CD8-positive, alpha-beta memory T cell (primary cell): Measurements from ENCODE around the gene DPH7. TPM values are rescaled to one million over a fixed set of nuclear protein-coding genes. Genes with fewer than 3 reads are reported as not detected.
"Not testable (repeated sequence)": the region's sequence is repeated elsewhere in the genome, so short reads cannot be mapped to it uniquely, and the experiment has no call there.

Experiments
- CTCF ChIA-PET: fragments of 350-600 bp; sonication (Branson Sonifier 250); formaldehyde crosslinking; loops from one replicate; lab custom pipeline; 2021; ENCODE audit warnings: antibody characterized with exemption; lab: Charles Lee
- POLR2A ChIA-PET: fragments of 350-600 bp; sonication (Branson Sonifier 250); formaldehyde crosslinking; loops from one replicate; lab custom pipeline; 2021; ENCODE audit warnings: antibody characterized with exemption; lab: Charles Lee
- DNase-seq, 5 donors: peaks; one replicate each; pipeline versions ENCODE4 v3.0.0 to v3.0.0-alpha.2; 2020 to 2022; ENCODE audit warnings: mixed read lengths in 1 of 5
- H3K27ac ChIP-seq: one replicate; pipeline ENCODE4 v1.7.0; 2013; ENCODE audit warnings: low read depth, mild to moderate bottlenecking, low read length, moderate library complexity
- H3K27me3 ChIP-seq: 2 replicates; pipeline ENCODE4 v1.7.0; 2013; ENCODE audit warnings: low read length, mild to moderate bottlenecking; ENCODE audit not compliant: insufficient read depth, poor library complexity, severe bottlenecking
- H3K36me3 ChIP-seq: 2 replicates; pipeline ENCODE4 v1.7.0; 2013; ENCODE audit warnings: mild to moderate bottlenecking, low read length, moderate library complexity; ENCODE audit not compliant: insufficient read depth
- H3K4me1 ChIP-seq: 2 replicates; pipeline ENCODE4 v1.7.0; 2013; ENCODE audit warnings: mild to moderate bottlenecking, low read length, moderate library complexity; ENCODE audit not compliant: insufficient read depth
- H3K4me3 ChIP-seq: 2 replicates; pipeline ENCODE4 v1.7.0; 2013; ENCODE audit warnings: mild to moderate bottlenecking, low read length
- H3K9me3 ChIP-seq: 2 replicates; pipeline ENCODE4 v1.7.0; 2013; ENCODE audit warnings: mild to moderate bottlenecking, low read length
- H3K27ac Mint-ChIP-seq, 8 donors: one replicate each; pipeline ENCODE4 v1.8.0; 2020 to 2021; ENCODE audit warnings: mixed read lengths in 8 of 8, mild to moderate bottlenecking in 6 of 8, inconsistent platforms in 3 of 8, moderate library complexity in 3 of 8
- H3K27me3 Mint-ChIP-seq, 2 donors: one replicate each; pipeline ENCODE4 v1.8.0; 2020 to 2021; ENCODE audit warnings: mixed read lengths in 2 of 2, mild to moderate bottlenecking in 1 of 2, moderate library complexity in 1 of 2
- H3K36me3 Mint-ChIP-seq, 3 donors: one replicate each; pipeline ENCODE4 v1.8.0; 2020 to 2021; ENCODE audit warnings: mixed read lengths in 3 of 3, inconsistent platforms in 1 of 3, mild to moderate bottlenecking in 1 of 3
- H3K4me1 Mint-ChIP-seq, 3 donors: one replicate each; pipeline ENCODE4 v1.8.0; 2020 to 2021; ENCODE audit warnings: mixed read lengths in 3 of 3, inconsistent platforms in 1 of 3, mild to moderate bottlenecking in 1 of 3
- H3K4me3 Mint-ChIP-seq, 7 donors: one replicate each; pipeline ENCODE4 v1.8.0; 2020 to 2021; ENCODE audit warnings: mixed read lengths in 7 of 7, mild to moderate bottlenecking in 6 of 7, moderate library complexity in 4 of 7, inconsistent platforms in 2 of 7
- H3K9me3 Mint-ChIP-seq, 5 donors: one replicate each; pipeline ENCODE4 v1.8.0; 2020 to 2022; ENCODE audit warnings: mixed read lengths in 5 of 5, mild to moderate bottlenecking in 3 of 5, moderate library complexity in 2 of 5, inconsistent platforms in 1 of 5
- polyA plus RNA-seq: library from polyadenylated mRNA; unstranded; fragments of 300-500 nt; fragmentation: Illumina TruSeq; gene quantifications from one replicate; pipeline ENCODE4 v1.2.3, GENCODE V29; 2021
- total RNA-seq, 2 experiments: library from RNA; stranded (reverse); gene quantifications; one replicate each; pipeline ENCODE4 v1.2.3, GENCODE V29; 2021

Gene DPH7
- total and polyA plus RNA-seq, 3 experiments from 2014 or later = 31.3 to 38.2 (median 37.3) TPM

GRCh38 chr9:137605121-137606004, 26.6 kb upstream of the DPH7 start, which contains the start of gene ARRDC1:
ARRDC1 (plus strand) TSS chr9:137605686; CDS start chr9:137605718, 32 bp downstream.
- Histone ChIP-seq H3K27me3 (no peaks in the 10 kb centered on the region), H3K9me3 (no peaks in the 10 kb centered on the region), H3K4me1 (peaks cover 14% of the 10 kb centered on the region), H3K27ac (peak within 1 kb of the TSS; percentile 67), H3K36me3 (no peaks in the 10 kb centered on the region), H3K4me3 (peak within 1 kb of the TSS; percentile 56)
- CTCF ChIA-PET = interaction anchor here (2.7 kb wide), 1 partner anchor 27 kb away, joined by 13 read pairs; the partner anchor contains the start of gene DPH7
- POLR2A ChIA-PET = interaction anchor here (0.6 to 1.4 kb wide), 5 partner anchors 13 to 572 kb away, joined by 3 to 10 read pairs (median 5); partner anchors contain the start of genes EHMT1 and ZMYND19
- DNase-seq = peak; percentile 86 to 97 (median 91)
- peaks cover 14 to 31% (median 17%) of the 10 kb centered on the region in 3 donors for H3K4me1 Mint-ChIP-seq
- no peaks in the 10 kb centered on the region for H3K27me3 Mint-ChIP-seq
- peak within 1 kb of the TSS in 2 of 8 donors; percentile 60 to 75 for H3K27ac Mint-ChIP-seq
- peak within 1 kb of the TSS; percentile 37 to 91 (median 80) for H3K4me3 Mint-ChIP-seq
- H3K9me3 Mint-ChIP-seq = no peaks in the 10 kb centered on the region
- H3K36me3 Mint-ChIP-seq = peaks cover 0 to 3% (median 0%) of the 10 kb centered on the region in 3 donors

- H3K4me1 Mint-ChIP-seq = peaks cover 14 to 30% (median 17%) of the 10 kb centered on the region in 3 donors
- H3K4me3 Mint-ChIP-seq = peak overlapping the region; percentile 37 to 78 (median 59)
- H3K27ac ChIP-seq = no peak overlapping the region
- peaks cover 14% of the 10 kb centered on the region for H3K4me1 ChIP-seq
- POLR2A ChIA-PET = interaction anchor here (1.2 to 1.4 kb wide), 3 partner anchors 14 to 25 kb away, joined by 5 to 10 read pairs (median 8); partner anchors contain the start of genes EHMT1 and ZMYND19
- H3K36me3 ChIP-seq = no peaks in the 10 kb centered on the region
- CTCF ChIA-PET = interaction anchor here (2.7 kb wide), 1 partner anchor 26 kb away, joined by 13 read pairs; the partner anchor contains the start of gene DPH7
- no peaks in the 10 kb centered on the region for H3K27me3 ChIP-seq
- H3K9me3 ChIP-seq = no peaks in the 10 kb centered on the region
- no peaks in the 10 kb centered on the region for H3K9me3 Mint-ChIP-seq
- peaks cover 0 to 3% (median 0%) of the 10 kb centered on the region in 3 donors for H3K36me3 Mint-ChIP-seq
- H3K27me3 Mint-ChIP-seq = no peaks in the 10 kb centered on the region
- DNase-seq = peak in 1 of 5 donors; percentile 56
- peak overlapping the region in 1 of 8 donors; percentile 30 for H3K27ac Mint-ChIP-seq
- no peak overlapping the region for H3K4me3 ChIP-seq
Observed at GRCh38 chr9:137604345-137605086, 25.8 kb upstream of the DPH7 start.

- Histone ChIP-seq H3K4me1 (peaks cover 14% of the 10 kb centered on the region), H3K36me3 (no peaks in the 10 kb centered on the region), H3K27ac (no peak overlapping the region), H3K27me3 (no peaks in the 10 kb centered on the region), H3K4me3 (no peak overlapping the region), H3K9me3 (no peaks in the 10 kb centered on the region)
- CTCF ChIA-PET = interaction anchor here (2.7 kb wide), 1 partner anchor 25 kb away, joined by 13 read pairs; the partner anchor contains the start of gene DPH7
- no peaks in the 10 kb centered on the region for H3K27me3 Mint-ChIP-seq
- H3K4me1 Mint-ChIP-seq = peaks cover 14 to 27% (median 17%) of the 10 kb centered on the region in 3 donors
- peaks cover 0 to 3% (median 0%) of the 10 kb centered on the region in 3 donors for H3K36me3 Mint-ChIP-seq
- POLR2A ChIA-PET = no interaction called here
- no peaks in the 10 kb centered on the region for H3K9me3 Mint-ChIP-seq
- no peak for DNase-seq
- peak overlapping the region in 2 of 8 donors; percentile 30 to 95 for H3K27ac Mint-ChIP-seq
- peak overlapping the region in 6 of 7 donors; percentile 29 to 74 (median 58) for H3K4me3 Mint-ChIP-seq
Observed at GRCh38 chr9:137603879-137604278, 25.2 kb upstream of the DPH7 start.

GRCh38 chr9:137602661-137603060, 23.9 kb upstream of the DPH7 start:
- POLR2A ChIA-PET = interaction anchor here (1.4 kb wide), 1 partner anchor 12 kb away, joined by 4 read pairs; the partner anchor contains the start of gene ZMYND19
- Mint-ChIP-seq H3K4me3 (peak overlapping the region in 3 of 7 donors; percentile 6 to 61 (median 36)), H3K27me3 (no peaks in the 10 kb centered on the region), H3K27ac (peak overlapping the region in 4 of 8 donors; percentile 1 to 51 (median 30)), H3K36me3 (no peaks in the 10 kb centered on the region), H3K4me1 (peaks cover 13 to 21% (median 16%) of the 10 kb centered on the region in 3 donors), H3K9me3 (no peaks in the 10 kb centered on the region)
- no peak overlapping the region for H3K27ac ChIP-seq
- peaks cover 14% of the 10 kb centered on the region for H3K4me1 ChIP-seq
- H3K27me3 ChIP-seq = no peaks in the 10 kb centered on the region
- no peak overlapping the region for H3K4me3 ChIP-seq
- H3K36me3 ChIP-seq = no peaks in the 10 kb centered on the region
- CTCF ChIA-PET = interaction anchor here (1.1 kb wide), 1 partner anchor 14 kb away, joined by 3 read pairs; no protein-coding TSS in a partner anchor
- no peak for DNase-seq
- H3K9me3 ChIP-seq = no peaks in the 10 kb centered on the region

- Histone ChIP-seq H3K27ac (no peak overlapping the region), H3K4me3 (no peak overlapping the region), H3K9me3 (no peaks in the 10 kb centered on the region), H3K36me3 (no peaks in the 10 kb centered on the region), H3K27me3 (no peaks in the 10 kb centered on the region), H3K4me1 (no peaks in the 10 kb centered on the region)
- Mint-ChIP-seq H3K27me3 (no peaks in the 10 kb centered on the region), H3K36me3 (no peaks in the 10 kb centered on the region), H3K27ac (peak overlapping the region in 1 of 8 donors; percentile 66), H3K9me3 (no peaks in the 10 kb centered on the region), H3K4me1 (peaks cover 0 to 8% (median 3%) of the 10 kb centered on the region in 3 donors), H3K4me3 (no peak overlapping the region)
- ChIA-PET POLR2A (no interaction called here), CTCF (no interaction called here)
- no peak for DNase-seq
Observed at GRCh38 chr9:137598943-137599342, 20.2 kb upstream of the DPH7 start.

- H3K27ac Mint-ChIP-seq, H3K4me3 ChIP-seq, H3K36me3 ChIP-seq, CTCF ChIA-PET, H3K27me3 ChIP-seq, H3K4me3 Mint-ChIP-seq, H3K9me3 Mint-ChIP-seq, H3K27ac ChIP-seq, H3K9me3 ChIP-seq, H3K4me1 ChIP-seq, H3K27me3 Mint-ChIP-seq, H3K36me3 Mint-ChIP-seq, H3K4me1 Mint-ChIP-seq, DNase-seq: not testable (repeated sequence)
- POLR2A ChIA-PET = interaction anchor here (0.6 kb wide), 1 partner anchor 19 kb away, joined by 3 read pairs; no protein-coding TSS in a partner anchor
Observed at GRCh38 chr9:137596577-137596976, 17.9 kb upstream of the DPH7 start.

- CTCF ChIA-PET = interaction anchor here (1.4 kb wide), 1 partner anchor 14 kb away, joined by 8 read pairs; the partner anchor contains the start of gene DPH7
- POLR2A ChIA-PET = no interaction called here
- no peak overlapping the region for H3K27ac ChIP-seq
- H3K4me3 ChIP-seq = no peak overlapping the region
- peaks cover 15% of the 10 kb centered on the region for H3K4me1 ChIP-seq
- H3K9me3 ChIP-seq = no peaks in the 10 kb centered on the region
- H3K36me3 ChIP-seq = peaks cover under 1% of the 10 kb centered on the region
- Mint-ChIP-seq H3K27ac (peak overlapping the region in 2 of 8 donors; percentile 23 to 46), H3K27me3 (no peaks in the 10 kb centered on the region), H3K9me3 (no peaks in the 10 kb centered on the region), H3K4me3 (peak overlapping the region in 5 of 7 donors; percentile 21 to 79 (median 44)), H3K4me1 (peaks cover 5 to 16% (median 8%) of the 10 kb centered on the region in 3 donors), H3K36me3 (peaks cover 0 to 7% (median 0%) of the 10 kb centered on the region in 3 donors)
- no peak for DNase-seq
- no peaks in the 10 kb centered on the region for H3K27me3 ChIP-seq
Observed at GRCh38 chr9:137593176-137593575, 14.5 kb upstream of the DPH7 start.
